Endothelial cell of umbilical vein (primary cell): ENCODE measurements around the gene HLA-F.

Experiments
- CTCF ChIP-seq, 2 donors: IDR thresholded peaks; 1 replicate in 1 of 2; 2 replicates in 1 of 2; pipeline ENCODE4 v1.5.1; 2011; ENCODE audit warnings: low read length in 2 of 2, mild to moderate bottlenecking in 2 of 2, moderate library complexity in 2 of 2, control low read depth in 1 of 2, inconsistent platforms in 1 of 2, low read depth in 1 of 2; ENCODE audit not compliant: insufficient read depth in 1 of 2; ENCODE audit errors: extremely low read depth in 1 of 2
- EZH2 ChIP-seq: IDR thresholded peaks from 2 replicates; pipeline ENCODE4 v1.6.1; 2012; ENCODE audit warnings: borderline replicate concordance, low read depth, mild to moderate bottlenecking, moderate library complexity, low read length, inconsistent platforms; ENCODE audit not compliant: severe bottlenecking
- FOS ChIP-seq: IDR thresholded peaks from 2 replicates; pipeline ENCODE4 v1.6.1; 2011; ENCODE audit warnings: mild to moderate bottlenecking, low read length, moderate library complexity, borderline replicate concordance; ENCODE audit not compliant: insufficient read depth
- GATA2 ChIP-seq: IDR thresholded peaks from 2 replicates; pipeline ENCODE4 v1.7.0; 2011; ENCODE audit warnings: low read depth, mild to moderate bottlenecking, moderate library complexity, mixed read lengths, low read length; ENCODE audit not compliant: insufficient read length, insufficient read depth
- JUN ChIP-seq: IDR thresholded peaks from 2 replicates; pipeline ENCODE4 v1.6.1; 2011; ENCODE audit warnings: borderline replicate concordance, low read depth; ENCODE audit not compliant: insufficient read length, insufficient read depth
- MAX ChIP-seq: IDR thresholded peaks from 2 replicates; pipeline ENCODE4 v1.6.1; 2011; ENCODE audit not compliant: insufficient read depth, insufficient read length
- MYC ChIP-seq: IDR thresholded peaks from one replicate; pipeline ENCODE4 v1.6.1; 2011; ENCODE audit warnings: mild to moderate bottlenecking, low read depth, low read length
- POLR2A ChIP-seq: IDR thresholded peaks from 2 replicates; pipeline ENCODE4 v1.6.1; 2012; ENCODE audit warnings: low read depth, mild to moderate bottlenecking, control low read depth, low read length
- POLR2AphosphoS5 ChIP-seq: IDR thresholded peaks from 2 replicates; pipeline ENCODE4 v1.6.1; 2012; ENCODE audit warnings: low read depth, mild to moderate bottlenecking, control low read depth, low read length, moderate library complexity; ENCODE audit not compliant: insufficient read depth

- TF ChIP-seq EZH2 (no peak), POLR2A (no peak), POLR2AphosphoS5 (no peak), MYC (no peak), CTCF (IDR thresholded peaks at IDR 0.05; ENCODE audit: extremely low read depth in 1 of 2, insufficient read depth in 1 of 2, low read depth in 1 of 2, low read length in 2 of 2) (no peak), JUN (no peak), FOS (no peak), GATA2 (no peak), MAX (no peak)
Measured at GRCh38 chr6:29734046-29735018, 11.1 kb downstream of the HLA-F start.
